HG03175 (cell line): ENCODE data around the gene EML2.
"Not testable (repeated sequence)": the region's sequence is repeated elsewhere in the genome, so short reads cannot be mapped to it uniquely, and the experiment has no call there.

Experiments
- ATAC-seq: cut with Tn5 transposase; IDR thresholded peaks from one replicate; pipeline ENCODE4 v1.9.1; 2021; ENCODE audit warnings: mild to moderate bottlenecking, moderate library complexity; ENCODE audit not compliant: unreplicated experiment

Gene EML2

GRCh38 chr19:45650722-45651121 is 11.5 kb upstream of the EML2 start:
- no peak for ATAC-seq

- no peak for ATAC-seq
Measured at GRCh38 chr19:45646345-45646698, 7.1 kb upstream of the EML2 start.

- no peak for ATAC-seq
Measured at GRCh38 chr19:45645631-45646344, 6.6 kb upstream of the EML2 start.

DNA sequence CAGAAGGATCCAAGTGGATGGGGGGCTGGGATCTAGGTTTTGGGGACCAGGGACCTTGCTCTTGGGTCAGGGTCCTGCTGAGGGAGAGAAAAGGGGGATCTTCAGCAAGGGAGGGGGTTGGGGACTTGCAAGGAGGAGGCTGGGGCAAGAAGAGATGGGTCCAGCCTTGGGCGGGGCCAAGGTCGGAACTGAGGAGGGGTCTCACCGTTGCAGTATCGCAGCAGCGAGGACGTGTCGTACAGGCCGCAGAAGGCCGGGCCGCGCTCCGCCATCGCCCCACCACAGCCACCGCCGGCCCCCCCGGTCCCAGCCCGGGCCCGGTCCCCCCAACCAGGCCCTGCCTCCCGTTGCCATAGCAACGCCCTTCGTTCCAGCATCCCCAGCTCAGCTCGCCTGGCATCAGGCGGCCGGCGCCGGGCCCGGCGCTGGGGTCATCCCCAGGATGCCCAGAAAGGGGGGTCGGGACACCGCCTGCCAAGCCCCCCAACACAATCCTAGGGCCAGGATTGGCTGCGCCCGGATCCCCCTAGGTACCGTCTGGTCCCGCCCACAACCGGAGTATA is 6.0 kb upstream of the EML2 start:
- ATAC-seq = no peak

DNA sequence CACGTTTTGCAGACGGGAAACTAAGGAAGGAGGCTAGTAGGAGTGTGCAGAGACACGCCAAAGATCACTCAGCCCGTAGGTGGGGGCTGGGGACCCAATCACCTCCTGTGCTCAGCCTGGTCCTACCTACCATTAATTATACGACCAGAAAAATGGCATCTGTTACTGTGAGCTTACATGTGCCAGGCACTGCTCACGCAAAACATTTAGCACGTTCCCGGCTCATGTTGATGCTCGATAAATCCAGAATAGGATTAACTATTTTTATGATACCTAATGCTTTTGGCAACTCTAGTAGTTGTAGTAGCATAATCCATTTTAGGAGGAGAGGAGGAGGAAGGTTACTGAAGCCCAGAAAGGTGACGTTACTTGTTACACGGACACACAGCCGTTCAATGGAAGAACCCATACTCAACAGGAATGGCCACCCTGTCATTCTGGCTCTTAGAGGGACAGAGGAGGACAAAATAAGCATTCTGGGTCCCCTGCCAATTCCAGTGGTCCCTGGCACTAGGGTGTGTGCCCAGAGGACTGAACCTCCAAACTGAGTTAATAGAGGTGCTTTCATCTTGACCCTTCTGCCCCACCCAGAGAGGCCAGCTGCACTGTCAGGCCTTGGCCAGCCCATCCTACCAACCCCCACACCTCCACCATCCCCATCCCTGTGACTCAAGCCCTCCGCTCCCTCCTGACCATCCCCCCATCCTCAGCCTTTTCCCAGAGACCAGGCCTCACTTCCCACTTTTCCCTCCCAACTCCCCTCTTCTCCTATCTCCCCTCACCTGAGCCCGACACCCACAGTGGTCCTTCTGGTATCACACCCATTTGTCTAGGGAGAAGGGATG is 5.0 kb upstream of the EML2 start:
- no peak for ATAC-seq

GRCh38 chr19:45643024-45643926 is 4.1 kb upstream of the EML2 start:
- ATAC-seq = no peak

- peak; percentile 54 for ATAC-seq
Measured at GRCh38 chr19:45641274-45642105, 2.3 kb upstream of the EML2 start.

- no peak for ATAC-seq
Measured at GRCh38 chr19:45640849-45641273, 1.7 kb upstream of the EML2 start.

GRCh38 chr19:45637890-45638667 is 1.1 kb downstream of the EML2 start:
- no peak for ATAC-seq

DNA sequence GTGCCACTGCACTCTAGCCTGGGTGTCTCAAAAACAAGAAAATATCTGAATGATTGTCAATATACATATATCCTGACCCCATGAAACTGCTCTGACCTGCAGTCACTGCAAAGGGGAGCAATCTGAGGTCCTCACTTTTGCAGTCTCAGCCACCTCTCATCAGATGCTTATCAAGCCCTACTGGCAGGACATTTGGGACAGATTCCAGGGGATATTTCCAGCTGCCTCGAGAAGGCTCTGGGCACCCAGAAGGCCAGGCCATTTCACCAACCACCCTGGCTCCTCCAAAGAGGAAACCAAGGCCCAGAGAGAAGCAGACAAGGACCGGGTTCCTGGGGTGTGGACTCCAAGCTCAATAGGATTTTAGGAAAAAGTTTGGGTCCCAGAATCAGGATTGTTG is 2.3 kb downstream of the EML2 start:
- ATAC-seq = no peak

GRCh38 chr19:45636275-45636674 is 2.9 kb downstream of the EML2 start:
- ATAC-seq = no peak

GRCh38 chr19:45632468-45633196 is 6.6 kb downstream of the EML2 start:
- no peak for ATAC-seq

- no peak for ATAC-seq
Measured at GRCh38 chr19:45630463-45630862, 8.7 kb downstream of the EML2 start.

- no peak for ATAC-seq
Measured at GRCh38 chr19:45629704-45630103, 9.5 kb downstream of the EML2 start.

GRCh38 chr19:45628219-45628618 is 11.0 kb downstream of the EML2 start:
- not testable (repeated sequence) for ATAC-seq

DNA sequence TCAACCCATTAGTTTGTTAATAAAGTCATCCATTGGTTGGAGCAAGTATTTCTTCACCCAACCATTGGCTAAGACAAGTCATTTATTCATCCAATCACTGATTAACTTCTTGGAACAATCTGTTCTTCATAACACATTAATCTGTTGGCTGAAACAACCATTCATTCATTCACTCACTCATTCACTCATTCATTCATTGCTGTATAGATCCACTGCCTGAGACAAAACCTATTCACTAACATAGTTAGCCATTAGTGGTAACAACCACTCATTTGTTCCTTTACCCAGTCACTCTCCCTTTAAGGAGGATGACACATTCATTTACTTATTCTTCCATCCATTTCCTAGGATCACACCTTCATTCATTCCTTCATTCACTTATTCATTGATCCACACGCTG is 15.2 kb downstream of the EML2 start:
- no peak for ATAC-seq

- ATAC-seq = no peak
Measured at GRCh38 chr19:45621976-45622503, 17.2 kb downstream of the EML2 start.

- no peak for ATAC-seq
Measured at GRCh38 chr19:45621389-45621788, 17.8 kb downstream of the EML2 start.

- no peak for ATAC-seq
Measured at GRCh38 chr19:45616704-45617017, 22.5 kb downstream of the EML2 start.
